GM12892 (cell line): ENCODE data around the gene SHISA6.

Experiments
- POLR2A ChIP-seq: IDR thresholded peaks from 2 replicates; pipeline ENCODE4 v1.6.1; 2011; ENCODE audit warnings: low read depth, low read length, control low read depth
- POLR2AphosphoS5 ChIP-seq: IDR thresholded peaks from 2 replicates; pipeline ENCODE4 v1.6.1; 2011; ENCODE audit warnings: low read depth, low read length, control low read depth
- TAF1 ChIP-seq: IDR thresholded peaks from 2 replicates; pipeline ENCODE4 v1.6.1; 2011; ENCODE audit warnings: low read depth, mild to moderate bottlenecking, control low read depth, low read length, borderline replicate concordance

DNA sequence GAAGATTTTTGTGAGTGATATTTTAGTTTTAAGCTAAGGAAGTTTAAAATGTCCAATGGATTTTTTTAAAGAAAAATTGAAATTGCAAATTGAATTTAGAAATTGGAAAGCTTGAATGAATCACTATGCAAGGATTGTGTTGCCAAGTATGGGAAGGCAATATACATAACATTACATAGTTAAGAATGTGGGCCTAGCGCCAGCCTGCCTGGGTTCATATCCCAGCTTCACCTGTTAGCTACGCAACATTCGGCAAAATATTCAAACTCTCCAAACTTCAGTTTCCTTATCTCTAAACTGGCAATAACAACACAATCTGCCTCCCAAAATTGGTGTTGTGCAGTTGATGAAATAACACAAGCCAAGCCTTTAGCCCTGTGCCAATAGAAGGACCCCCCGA is 306.8 kb downstream of the SHISA6 start:
- TF ChIP-seq POLR2AphosphoS5: no peak
- no peak for TF ChIP-seq POLR2A
- TF ChIP-seq TAF1: no peak
